ENCODE measurements around the gene NDUFA11. TPM values are rescaled to one million over a fixed set of nuclear protein-coding genes. Genes with fewer than 3 reads are reported as not detected.

NDUFA11 gene
- total RNA-seq, 1 donor from 2014 or later = 217 TPM

DNA sequence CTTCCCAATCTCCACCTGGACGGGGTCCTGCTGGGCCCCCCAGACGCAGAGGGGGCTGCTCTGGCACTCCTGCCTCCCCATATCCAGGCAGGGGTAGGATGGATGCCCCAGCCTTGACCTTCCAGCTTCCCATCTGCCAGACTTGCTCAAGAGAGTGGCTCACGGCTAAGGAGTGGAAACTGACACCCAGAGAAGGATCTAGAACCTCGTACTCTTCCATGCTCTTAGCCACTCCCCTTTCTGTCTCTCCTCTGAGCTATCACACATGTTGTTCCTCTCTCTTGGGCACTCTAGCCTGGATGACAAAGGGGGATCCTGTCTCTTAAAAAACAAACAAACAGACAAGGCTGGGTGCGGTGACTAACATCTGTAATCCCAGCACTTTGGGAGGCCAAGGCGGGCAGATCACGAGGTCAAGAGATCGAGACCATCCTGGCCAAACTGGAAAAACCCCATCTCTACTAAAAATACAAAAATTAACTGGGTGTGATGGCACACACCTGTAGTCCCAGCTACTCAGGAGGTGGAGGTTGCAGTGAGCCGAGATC, 21.1 kb downstream of the NDUFA11 start:
- Mint-ChIP-seq H3K9me3 (ENCODE audit: low read depth) (no peaks in the 10 kb centered on the region), H3K27me3 (peaks cover 10% of the 10 kb centered on the region), H3K4me1 (ENCODE audit: low read depth) (peaks cover 2% of the 10 kb centered on the region), H3K36me3 (ENCODE audit: insufficient read depth) (no peaks in the 10 kb centered on the region), H3K27ac (peak overlapping the region; percentile 4), H3K4me3 (ENCODE audit: low read depth) (no peak overlapping the region)
- TF ChIP-seq CTCF (IDR thresholded peaks at IDR 0.05; ENCODE audit: unreplicated experiment) = no peak
- DNase-seq (ENCODE audit: low spot score, unreplicated experiment) = no peak

GRCh38 chr19:5881543-5882299, 21.9 kb downstream of the NDUFA11 start:
- Mint-ChIP-seq H3K27me3 (peaks cover 10% of the 10 kb centered on the region), H3K27ac (no peak overlapping the region), H3K36me3 (ENCODE audit: insufficient read depth) (no peaks in the 10 kb centered on the region), H3K9me3 (ENCODE audit: low read depth) (no peaks in the 10 kb centered on the region), H3K4me3 (ENCODE audit: low read depth) (no peak overlapping the region), H3K4me1 (ENCODE audit: low read depth) (peaks cover 2% of the 10 kb centered on the region)
- no peak for TF ChIP-seq CTCF (IDR thresholded peaks at IDR 0.05; ENCODE audit: unreplicated experiment)
- DNase-seq (ENCODE audit: low spot score, unreplicated experiment) = no peak

DNA sequence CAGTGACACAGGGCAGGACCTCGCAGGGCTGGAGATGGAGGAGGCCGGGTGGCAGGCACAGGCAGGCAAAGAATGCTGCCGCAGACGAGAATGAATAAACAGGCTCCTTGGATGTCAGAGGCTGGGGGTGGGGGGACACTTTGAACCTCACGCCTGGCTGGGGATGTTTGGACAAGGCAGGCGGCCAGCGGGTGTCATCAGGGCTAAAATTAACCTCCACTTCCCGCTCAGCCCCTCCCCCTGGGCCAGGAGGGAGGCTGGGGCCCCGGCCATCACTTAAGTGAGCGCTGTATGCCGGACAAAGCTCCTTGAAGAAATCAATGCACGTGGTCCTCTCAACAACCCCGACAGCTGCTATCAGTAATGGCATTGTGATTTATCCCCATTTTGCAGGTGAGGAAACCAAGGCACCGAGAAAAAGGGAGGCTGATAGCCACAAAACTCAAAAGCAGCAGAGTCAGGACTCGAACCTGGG, 22.9 kb downstream of the NDUFA11 start:
- DNase-seq (ENCODE audit: low spot score, unreplicated experiment) = no peak
- TF ChIP-seq CTCF (IDR thresholded peaks at IDR 0.05; ENCODE audit: unreplicated experiment) = no peak
- Mint-ChIP-seq H3K27ac (no peak overlapping the region), H3K27me3 (peaks cover 10% of the 10 kb centered on the region), H3K4me3 (ENCODE audit: low read depth) (no peak overlapping the region), H3K36me3 (ENCODE audit: insufficient read depth) (no peaks in the 10 kb centered on the region), H3K9me3 (ENCODE audit: low read depth) (no peaks in the 10 kb centered on the region), H3K4me1 (ENCODE audit: low read depth) (peaks cover 2% of the 10 kb centered on the region)

DNA sequence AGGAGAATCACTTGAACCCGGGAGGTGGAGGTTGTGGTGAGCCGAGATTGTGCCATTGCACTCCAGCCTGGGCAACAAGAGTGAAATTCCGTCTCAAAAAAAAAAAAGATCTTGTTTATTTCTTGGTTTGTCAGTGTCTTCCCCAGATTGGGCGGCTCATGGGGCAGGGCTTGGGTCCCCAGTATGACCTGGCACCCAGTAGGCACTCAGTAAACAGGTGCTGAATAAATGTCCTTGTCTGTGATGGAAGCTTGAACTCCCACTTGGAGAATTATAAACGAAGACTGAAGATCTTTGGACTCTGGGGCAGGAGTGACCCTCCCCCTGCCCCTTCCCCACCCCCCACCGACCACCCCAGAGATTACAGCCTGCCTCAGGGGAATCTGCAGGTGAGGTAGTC, 23.4 kb downstream of the NDUFA11 start:
- no peak overlapping the region for H3K4me3 Mint-ChIP-seq (ENCODE audit: low read depth)
- no peaks in the 10 kb centered on the region for H3K9me3 Mint-ChIP-seq (ENCODE audit: low read depth)

GRCh38 chr19:5877882-5878281, 25.7 kb downstream of the NDUFA11 start:
- DNase-seq (ENCODE audit: low spot score, unreplicated experiment) = no peak
- H3K9me3 Mint-ChIP-seq (ENCODE audit: low read depth) = no peaks in the 10 kb centered on the region
- peaks cover 3% of the 10 kb centered on the region for H3K27me3 Mint-ChIP-seq
- no peak for TF ChIP-seq CTCF (IDR thresholded peaks at IDR 0.05; ENCODE audit: unreplicated experiment)
- H3K27ac Mint-ChIP-seq = no peak overlapping the region
- no peaks in the 10 kb centered on the region for H3K36me3 Mint-ChIP-seq (ENCODE audit: insufficient read depth)
- no peak overlapping the region for H3K4me3 Mint-ChIP-seq (ENCODE audit: low read depth)
- peaks cover 2% of the 10 kb centered on the region for H3K4me1 Mint-ChIP-seq (ENCODE audit: low read depth)

More for the DNA sequence above, 23.4 kb downstream of the NDUFA11 start:
- H3K36me3 Mint-ChIP-seq (ENCODE audit: insufficient read depth) = no peaks in the 10 kb centered on the region
- peaks cover 2% of the 10 kb centered on the region for H3K4me1 Mint-ChIP-seq (ENCODE audit: low read depth)
- no peak for DNase-seq (ENCODE audit: low spot score, unreplicated experiment)
- no peak for TF ChIP-seq CTCF (IDR thresholded peaks at IDR 0.05; ENCODE audit: unreplicated experiment)
- no peak overlapping the region for H3K27ac Mint-ChIP-seq
- peaks cover 8% of the 10 kb centered on the region for H3K27me3 Mint-ChIP-seq
